ENCODE data around the gene DEDD2. TPM values are rescaled to one million over a fixed set of nuclear protein-coding genes. Genes with fewer than 3 reads are reported as not detected.
"Not testable (repeated sequence)": the region's sequence is repeated elsewhere in the genome, so short reads cannot be mapped to it uniquely, and the experiment has no call there.

The DEDD2 gene, protein sequence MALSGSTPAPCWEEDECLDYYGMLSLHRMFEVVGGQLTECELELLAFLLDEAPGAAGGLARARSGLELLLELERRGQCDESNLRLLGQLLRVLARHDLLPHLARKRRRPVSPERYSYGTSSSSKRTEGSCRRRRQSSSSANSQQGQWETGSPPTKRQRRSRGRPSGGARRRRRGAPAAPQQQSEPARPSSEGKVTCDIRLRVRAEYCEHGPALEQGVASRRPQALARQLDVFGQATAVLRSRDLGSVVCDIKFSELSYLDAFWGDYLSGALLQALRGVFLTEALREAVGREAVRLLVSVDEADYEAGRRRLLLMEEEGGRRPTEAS
- polyA plus RNA-seq (ENCODE audit: low read depth in 6 of 6): 100 to 1,000 TPM; 127 to 150 (median 140) TPM

DNA sequence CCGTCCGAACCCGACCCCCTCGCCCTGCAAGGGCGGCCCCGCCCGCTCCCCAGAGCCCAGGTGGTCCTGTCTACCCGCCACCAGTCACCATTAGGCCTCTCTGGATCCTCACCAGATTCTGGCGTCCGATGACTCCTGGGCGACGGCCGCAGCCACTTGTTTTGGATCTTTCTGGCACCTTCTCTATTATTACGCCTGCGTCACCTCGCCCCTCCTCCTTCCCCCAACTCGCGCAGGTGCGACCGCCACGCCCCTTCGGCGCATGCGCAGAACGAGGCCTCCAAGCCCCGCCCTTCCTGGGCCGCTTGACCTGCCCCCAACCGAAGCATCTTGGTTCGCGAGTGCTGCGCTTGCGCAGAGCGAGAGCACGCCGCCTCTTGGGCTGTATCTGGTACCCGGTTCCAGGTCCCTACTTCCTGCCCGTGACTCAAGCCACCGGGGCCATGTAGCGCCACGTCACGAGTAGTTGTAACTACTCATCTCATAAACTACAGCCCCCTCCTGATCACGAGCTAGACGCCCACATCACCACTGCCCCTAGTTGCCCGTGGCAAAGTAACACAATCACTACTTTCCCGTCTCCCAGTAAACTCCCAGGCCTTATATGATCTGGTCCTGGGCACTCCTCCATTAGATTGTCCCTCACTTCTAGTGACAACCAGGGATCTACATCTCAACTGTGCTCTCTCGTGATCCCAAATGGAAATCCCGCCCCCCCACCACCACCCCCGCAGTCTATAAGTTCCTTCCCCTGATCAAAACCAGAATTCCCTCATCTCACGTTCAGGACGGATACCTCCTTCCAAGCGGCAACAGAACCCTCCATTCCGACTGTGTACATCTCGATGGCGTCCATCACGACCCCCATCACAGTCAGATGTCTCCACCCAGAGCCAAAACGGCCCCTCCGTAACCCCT, at the start of gene DEDD2:
Gene DEDD2 (minus strand): TSS at position 158 of the 918 bp plus-strand sequence. CDS start 670 bp downstream, outside the sequence.
- ATAC-seq (ENCODE audit: low read depth in 2 of 2) (peak; percentile 74 to 75), DNase-seq (peak; percentile 100)
- Mint-ChIP-seq H3K4me1 (peaks cover 64 to 77% (median 67%) of the 10 kb centered on the region in 3 donors), H3K4me3 (peak within 1 kb of the TSS; percentile 87 to 99 (median 96)), H3K9me3 (no peaks in the 10 kb centered on the region), H3K27me3 (no peaks in the 10 kb centered on the region), H3K27ac (peak within 1 kb of the TSS; percentile 99 to 100 (median 99)), H3K36me3 (peaks cover 6 to 16% of the 10 kb centered on the region in 2 donors)

DNA sequence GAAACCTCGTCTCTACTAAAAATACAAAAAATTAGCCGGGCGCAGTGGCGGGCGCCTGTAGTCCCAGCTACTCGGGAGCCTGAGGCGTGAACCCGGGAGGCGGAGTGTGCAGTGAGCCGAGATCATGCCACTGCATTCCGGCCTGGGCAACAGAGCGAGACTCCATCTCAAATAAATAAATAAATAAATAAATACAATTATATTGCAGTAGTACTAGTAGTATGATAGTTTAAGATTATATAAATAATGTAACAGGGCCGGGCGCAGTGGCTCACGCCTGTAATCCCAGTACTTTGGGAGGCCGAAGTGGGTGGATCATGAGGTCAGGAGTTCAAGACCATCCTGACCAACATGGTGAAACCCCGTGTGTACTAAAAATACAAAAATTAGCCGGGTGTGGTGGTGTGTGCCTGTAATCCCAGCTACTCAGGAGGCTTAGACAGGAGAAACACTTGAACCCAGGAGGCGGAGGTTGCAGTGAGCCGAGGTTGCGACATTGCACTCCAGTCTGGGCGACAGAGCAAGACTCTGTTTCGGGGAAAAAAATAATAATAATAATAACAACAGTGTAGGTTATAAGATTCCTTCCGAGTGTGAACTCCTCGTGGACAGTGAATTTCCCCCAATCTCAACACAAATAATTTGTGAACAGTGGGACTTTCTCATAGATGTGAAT, 49.6 kb upstream of the DEDD2 start:
- not testable (repeated sequence) for H3K9me3 Mint-ChIP-seq; DNase-seq; H3K27me3 Mint-ChIP-seq; ATAC-seq (ENCODE audit: low read depth in 2 of 2); H3K36me3 Mint-ChIP-seq; H3K27ac Mint-ChIP-seq
- peaks cover 8 to 23% (median 14%) of the 10 kb centered on the region in 3 donors for H3K4me1 Mint-ChIP-seq
- peak overlapping the region in 1 of 8 donors; percentile 44 for H3K4me3 Mint-ChIP-seq

DNA sequence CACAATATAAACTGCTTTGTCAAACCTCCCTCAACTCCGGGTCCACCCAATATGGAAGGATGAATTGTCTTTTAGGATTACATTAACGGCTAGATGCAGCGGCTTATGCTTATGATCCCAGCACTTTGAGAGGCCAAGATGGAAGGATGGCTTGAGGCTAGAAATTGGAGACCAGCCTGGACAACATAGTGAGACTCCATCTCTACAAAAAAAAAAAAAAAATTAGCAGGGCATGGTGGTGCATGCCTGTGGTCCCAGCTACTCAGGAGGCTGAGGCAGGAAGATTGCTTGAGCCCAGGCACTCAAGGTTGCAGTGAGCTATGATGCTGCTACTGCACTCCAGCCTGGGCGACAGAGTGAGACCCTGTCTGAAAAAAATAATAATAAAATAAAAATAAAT, 48.6 kb upstream of the DEDD2 start:
- DNase-seq: not testable (repeated sequence)
- peak overlapping the region in 2 of 8 donors; percentile 3 to 4 for H3K4me3 Mint-ChIP-seq
- H3K27ac Mint-ChIP-seq: peak overlapping the region in 2 of 6 donors; percentile 21 to 22

DNA sequence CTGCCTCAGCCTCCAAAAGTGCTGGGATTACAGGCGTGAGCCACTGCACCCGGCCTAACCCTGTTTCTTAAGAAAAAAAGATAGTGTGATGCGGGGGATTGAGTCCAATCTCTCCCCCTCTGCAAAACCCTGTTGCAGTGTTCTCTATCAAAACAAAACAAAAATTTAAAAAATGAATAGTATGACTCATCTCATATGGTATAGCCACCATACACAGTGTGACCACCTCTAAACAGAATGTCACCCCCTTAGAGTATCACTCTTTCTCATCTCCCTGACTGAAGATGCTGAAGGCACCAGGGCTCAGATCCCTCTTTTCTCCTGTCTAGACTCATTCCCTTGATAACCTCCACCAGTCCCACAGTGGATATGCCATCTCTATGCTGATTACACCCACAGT, 44.3 kb upstream of the DEDD2 start:
- Mint-ChIP-seq H3K27me3 (no peaks in the 10 kb centered on the region), H3K9me3 (no peaks in the 10 kb centered on the region), H3K4me3 (peak overlapping the region in 1 of 8 donors; percentile 10), H3K4me1 (peaks cover 0 to 5% (median 0%) of the 10 kb centered on the region in 3 donors), H3K36me3 (no peaks in the 10 kb centered on the region), H3K27ac (no peak overlapping the region)
- DNase-seq: no peak
- ATAC-seq (ENCODE audit: low read depth in 2 of 2): no peak

More for the DNA sequence above, 48.6 kb upstream of the DEDD2 start:
- not testable (repeated sequence) for ATAC-seq (ENCODE audit: low read depth in 2 of 2); H3K27me3 Mint-ChIP-seq; H3K9me3 Mint-ChIP-seq; H3K36me3 Mint-ChIP-seq
- H3K4me1 Mint-ChIP-seq: peaks cover under 1 to 21% (median 8%) of the 10 kb centered on the region in 3 donors

DNA sequence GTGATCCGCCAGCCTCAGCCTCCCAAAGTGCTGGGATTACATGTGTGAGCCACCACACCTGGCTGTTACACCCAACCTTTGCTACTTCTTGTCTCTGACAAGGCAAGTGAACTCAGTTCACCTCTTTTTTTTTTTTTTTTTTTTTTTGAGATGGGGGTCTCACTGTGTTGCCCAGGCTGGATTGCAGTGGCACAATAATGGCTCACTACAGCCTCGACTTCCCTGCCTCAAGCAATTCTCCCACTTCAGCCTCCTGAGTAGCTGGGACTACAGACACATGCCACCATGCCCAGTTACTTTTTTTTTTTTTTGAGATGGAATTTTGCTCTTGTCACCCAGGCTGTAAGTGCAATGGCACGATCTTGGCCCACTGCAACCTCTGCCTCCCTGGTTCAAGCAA, 40.4 kb upstream of the DEDD2 start:
- not testable (repeated sequence) for H3K9me3 Mint-ChIP-seq; ATAC-seq (ENCODE audit: low read depth in 2 of 2); DNase-seq; H3K27me3 Mint-ChIP-seq; H3K36me3 Mint-ChIP-seq
- Mint-ChIP-seq H3K4me1 (peaks cover 10 to 17% (median 14%) of the 10 kb centered on the region in 3 donors), H3K27ac (peak overlapping the region in 1 of 6 donors; percentile 62), H3K4me3 (peak overlapping the region in 2 of 8 donors; percentile 32 to 36)

DNA sequence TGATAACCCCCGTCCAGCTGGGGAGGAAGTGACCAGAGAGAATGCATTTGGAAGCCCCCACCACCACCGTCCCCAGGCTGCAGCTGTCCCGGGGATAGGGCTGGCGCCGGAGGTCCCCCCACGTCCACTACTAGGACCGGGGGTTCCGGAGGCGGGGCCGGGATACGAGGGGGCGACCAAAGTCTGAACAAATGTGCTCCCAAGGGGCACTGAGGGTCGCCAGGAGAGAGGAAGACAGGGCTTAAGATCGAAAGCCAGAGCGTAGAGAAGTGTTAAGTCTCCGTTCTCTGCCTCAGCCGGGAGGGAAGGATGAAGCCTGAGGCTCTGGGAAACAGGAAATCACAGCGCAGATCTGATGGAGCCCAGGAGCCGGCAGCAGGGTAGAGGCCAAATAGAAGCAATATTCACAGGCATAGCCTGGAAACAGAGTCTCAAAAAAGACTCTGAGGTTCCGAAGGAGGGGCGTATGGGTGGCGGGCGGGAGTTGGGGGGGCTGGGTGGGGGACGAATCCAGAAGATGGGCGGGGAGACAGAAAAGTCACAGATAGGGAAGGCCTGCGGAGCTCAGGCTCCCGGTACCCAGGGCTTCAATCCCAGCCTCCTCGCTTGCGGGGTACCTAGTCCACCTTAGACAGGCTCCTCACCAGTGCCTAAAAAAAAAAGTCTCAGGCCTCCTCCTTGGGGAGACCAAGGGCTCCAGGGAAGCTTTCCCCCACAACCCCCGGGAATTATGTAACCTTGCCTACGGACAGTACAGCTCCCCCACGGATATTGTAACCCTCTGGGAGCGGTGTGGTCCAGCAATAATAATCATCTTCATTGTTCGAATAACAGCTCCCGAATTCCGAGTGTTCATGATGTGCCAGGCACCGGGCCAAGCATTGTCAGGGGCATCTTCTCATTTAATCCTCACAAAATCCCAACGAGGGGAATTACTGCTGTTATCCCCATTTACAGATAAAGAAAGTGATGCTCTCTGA, 38.6 kb upstream of the DEDD2 start:
- H3K27ac Mint-ChIP-seq: peak overlapping the region; percentile 26 to 96 (median 50)
- H3K27me3 Mint-ChIP-seq: no peaks in the 10 kb centered on the region
- H3K4me3 Mint-ChIP-seq: peak overlapping the region; percentile 48 to 95 (median 86)
- no peak for DNase-seq
- no peaks in the 10 kb centered on the region for H3K9me3 Mint-ChIP-seq
- peaks cover 23 to 29% (median 26%) of the 10 kb centered on the region in 3 donors for H3K4me1 Mint-ChIP-seq
- no peak for ATAC-seq (ENCODE audit: low read depth in 2 of 2)
- H3K36me3 Mint-ChIP-seq: no peaks in the 10 kb centered on the region

DNA sequence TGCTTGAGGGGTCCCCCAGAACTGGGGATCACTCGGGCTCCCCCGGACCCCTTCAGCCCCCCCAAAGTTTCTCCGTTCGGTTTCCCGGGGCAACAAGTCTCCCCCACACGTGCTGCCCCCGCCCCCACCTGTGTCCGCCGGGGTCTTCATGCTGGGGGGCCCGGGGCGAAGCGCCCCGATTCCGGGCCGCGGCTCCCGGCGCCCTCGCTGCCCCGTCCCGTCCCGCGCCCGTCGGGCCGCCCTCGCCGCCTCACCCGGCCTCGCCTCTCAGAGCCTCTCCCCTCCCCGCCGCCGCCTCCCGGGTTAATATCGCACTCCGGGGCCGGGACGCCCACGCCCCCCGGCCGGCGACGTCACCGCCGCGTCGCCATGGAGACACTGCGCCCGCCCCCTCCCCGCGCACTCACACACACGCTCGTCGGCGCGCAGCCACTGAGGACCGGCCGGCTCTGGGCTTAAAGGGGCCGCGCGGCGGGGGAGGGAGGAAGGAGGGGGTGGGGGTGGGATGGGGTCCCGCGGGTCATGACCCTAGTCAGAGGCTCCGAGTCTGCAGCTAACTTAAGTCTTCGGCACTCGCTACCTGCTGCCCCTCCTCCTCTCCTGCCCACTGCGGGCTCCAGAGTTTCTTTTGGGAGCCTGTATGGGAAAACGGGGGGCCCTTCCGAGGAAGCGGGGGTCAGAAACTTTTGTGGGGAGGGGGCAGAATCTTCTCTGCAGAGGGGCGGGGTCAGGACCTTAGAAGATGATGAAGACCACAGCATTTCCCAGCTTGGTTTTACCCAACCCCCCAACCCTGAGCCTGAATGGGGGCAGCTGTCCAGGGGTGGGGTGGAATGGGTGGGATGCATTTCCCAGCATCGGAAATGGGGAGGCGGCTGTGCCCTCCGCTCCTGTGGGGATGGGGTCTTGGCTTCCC, 37.6 kb upstream of the DEDD2 start, which contains the start of gene ERF:
Gene ERF (minus strand): TSS at position 279 of the 916 bp plus-strand sequence. CDS start 129 bp downstream, at position 150.
- DNase-seq (peak; percentile 94), ATAC-seq (ENCODE audit: low read depth in 2 of 2) (peak; percentile 79 to 82)
- Mint-ChIP-seq H3K4me1 (peaks cover 23 to 33% (median 29%) of the 10 kb centered on the region in 3 donors), H3K27ac (peak within 1 kb of the TSS; percentile 70 to 96 (median 90)), H3K36me3 (no peaks in the 10 kb centered on the region), H3K9me3 (no peaks in the 10 kb centered on the region), H3K4me3 (peak within 1 kb of the TSS; percentile 48 to 95 (median 86)), H3K27me3 (no peaks in the 10 kb centered on the region)

DNA sequence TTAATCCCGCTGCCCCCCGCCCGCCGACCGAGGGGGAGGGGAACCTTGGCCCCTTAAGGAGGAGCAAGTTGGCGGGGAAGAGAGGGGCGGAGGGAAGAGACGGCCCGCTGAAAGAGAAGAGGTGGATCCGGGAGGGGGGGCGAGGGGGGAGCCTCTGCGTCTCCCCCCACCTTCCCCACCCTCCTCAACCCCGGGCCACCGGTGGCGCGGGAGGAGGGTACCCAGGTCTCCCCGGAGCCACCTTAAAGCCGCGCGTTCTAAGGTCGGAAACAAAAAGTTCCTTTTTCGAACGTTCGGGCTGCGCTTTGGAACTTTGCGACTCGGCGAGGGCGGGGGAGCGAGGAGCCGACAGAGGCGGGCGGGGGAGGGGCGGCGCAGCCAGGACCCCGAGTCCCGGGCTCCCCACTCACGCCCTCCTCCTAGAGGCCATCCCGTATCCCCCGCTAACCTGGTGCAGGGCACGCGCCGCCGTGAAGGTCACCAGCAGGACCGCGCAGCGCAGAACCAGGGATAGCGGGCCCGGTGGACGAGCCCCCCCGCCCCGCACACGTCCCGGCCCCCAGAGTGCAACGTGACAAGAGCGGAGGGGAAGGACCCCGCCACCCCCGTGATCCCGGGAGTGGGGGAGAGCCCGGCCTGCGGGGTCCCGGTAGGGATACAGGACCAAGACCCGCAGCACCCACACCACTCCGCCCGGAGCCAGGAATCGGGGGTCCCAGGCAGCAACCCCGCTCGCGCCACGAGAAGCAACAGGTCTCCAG, 36.8 kb upstream of the DEDD2 start:
- H3K4me3 Mint-ChIP-seq: peak overlapping the region; percentile 48 to 95 (median 86)
- H3K36me3 Mint-ChIP-seq: no peaks in the 10 kb centered on the region
- peak overlapping the region; percentile 28 to 93 (median 78) for H3K27ac Mint-ChIP-seq
- peak; percentile 78 for DNase-seq
- peak; percentile 50 to 55 for ATAC-seq (ENCODE audit: low read depth in 2 of 2)
- H3K27me3 Mint-ChIP-seq: no peaks in the 10 kb centered on the region
- no peaks in the 10 kb centered on the region for H3K9me3 Mint-ChIP-seq
- H3K4me1 Mint-ChIP-seq: peaks cover 23 to 33% (median 29%) of the 10 kb centered on the region in 3 donors

DNA sequence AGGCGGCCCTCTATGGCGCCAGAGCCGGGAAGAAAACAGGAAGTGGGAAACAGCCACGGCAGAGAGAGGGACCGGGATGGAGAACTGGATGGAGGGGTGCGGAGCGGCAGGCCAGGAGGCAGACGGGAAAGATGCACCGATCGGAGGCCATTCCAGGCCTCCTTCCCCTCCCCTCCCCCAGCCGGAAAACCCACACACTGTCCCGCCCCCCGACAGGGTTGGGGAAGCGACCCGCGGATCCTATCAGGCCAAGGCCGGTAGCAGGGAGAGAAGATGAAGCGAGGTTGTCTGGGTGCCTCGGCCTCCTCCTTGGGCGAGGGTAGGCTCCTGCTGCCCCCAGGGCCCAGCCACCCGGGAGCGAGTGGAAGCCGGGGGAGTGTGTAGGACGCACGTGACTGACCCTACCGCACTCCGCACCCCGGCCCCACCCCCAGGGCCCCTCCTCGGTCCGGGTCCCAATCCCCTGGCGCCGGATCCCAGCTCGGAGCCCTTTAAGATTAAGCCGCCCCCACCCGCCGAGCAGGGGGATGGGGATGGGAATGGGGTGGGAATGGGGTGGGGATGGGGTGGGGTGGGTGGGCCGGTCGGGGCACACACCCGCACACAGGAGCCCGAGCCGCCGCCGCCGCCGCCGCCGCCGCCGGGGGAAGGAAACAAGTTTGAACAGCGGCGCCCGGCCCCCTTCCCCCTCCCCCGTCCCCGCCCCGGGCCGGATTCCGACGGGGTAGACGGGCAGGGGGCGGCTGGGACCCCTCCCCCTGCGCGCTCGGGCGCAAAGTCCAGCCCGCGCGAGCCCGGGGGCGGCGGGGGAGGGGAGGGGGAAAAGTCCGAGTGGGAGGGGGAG, 36.0 kb upstream of the DEDD2 start:
- ATAC-seq (ENCODE audit: low read depth in 2 of 2) (peak; percentile 26 to 31), DNase-seq (peak; percentile 69)
- H3K27me3 Mint-ChIP-seq: no peaks in the 10 kb centered on the region
- H3K9me3 Mint-ChIP-seq: no peaks in the 10 kb centered on the region
- peak overlapping the region in 5 of 6 donors; percentile 91 to 97 (median 93) for H3K27ac Mint-ChIP-seq
- peak overlapping the region; percentile 87 to 95 (median 94) for H3K4me3 Mint-ChIP-seq
- H3K4me1 Mint-ChIP-seq: peaks cover 30 to 37% (median 33%) of the 10 kb centered on the region in 3 donors
- no peaks in the 10 kb centered on the region for H3K36me3 Mint-ChIP-seq

All from naive B cell (primary cell).